ENCODE measurements around the gene BMP7. TPM values are rescaled to one million over a fixed set of nuclear protein-coding genes. Genes with fewer than 3 reads are reported as not detected.

The BMP7 gene
- not detected for polyA plus RNA-seq (2012; ENCODE audit: missing spikeins)

GRCh38 chr20:57266291-57267157 is at the start of gene BMP7:
Gene BMP7, minus strand, starts transcription at chr20:57266641. Its CDS starts 519 bp downstream, at chr20:57266122.
- TF ChIP-seq POLR2AphosphoS5 (IDR thresholded peaks at IDR 0.05; ENCODE audit: low read depth, low read length) (no peak), POLR2A (IDR thresholded peaks at IDR 0.05; ENCODE audit: low read depth, low read length) (no peak), TAF1 (IDR thresholded peaks at IDR 0.05; ENCODE audit: borderline replicate concordance, low read depth, low read length) (no peak)
- DNase-seq (ENCODE audit: insufficient read length) (no peak), FAIRE-seq (no peak)

- FAIRE-seq (no peak), DNase-seq (ENCODE audit: insufficient read length) (no peak)
- TF ChIP-seq TAF1 (IDR thresholded peaks at IDR 0.05; ENCODE audit: borderline replicate concordance, low read depth, low read length) (no peak), POLR2A (IDR thresholded peaks at IDR 0.05; ENCODE audit: low read depth, low read length) (no peak), POLR2AphosphoS5 (IDR thresholded peaks at IDR 0.05; ENCODE audit: low read depth, low read length) (no peak)
Measured at GRCh38 chr20:57315976-57316480, 49.6 kb upstream of the BMP7 start.

- FAIRE-seq (no peak), DNase-seq (ENCODE audit: insufficient read length) (no peak)
- no peak for TF ChIP-seq POLR2A (IDR thresholded peaks at IDR 0.05; ENCODE audit: low read depth, low read length)
- TF ChIP-seq POLR2AphosphoS5 (IDR thresholded peaks at IDR 0.05; ENCODE audit: low read depth, low read length) = no peak
- TF ChIP-seq TAF1 (IDR thresholded peaks at IDR 0.05; ENCODE audit: borderline replicate concordance, low read depth, low read length) = no peak
Measured at GRCh38 chr20:57315083-57315975, 48.9 kb upstream of the BMP7 start.

- DNase-seq (ENCODE audit: insufficient read length) (no peak), FAIRE-seq (no peak)
- TF ChIP-seq POLR2AphosphoS5 (IDR thresholded peaks at IDR 0.05; ENCODE audit: low read depth, low read length) = no peak
- TF ChIP-seq TAF1 (IDR thresholded peaks at IDR 0.05; ENCODE audit: borderline replicate concordance, low read depth, low read length) = no peak
- TF ChIP-seq POLR2A (IDR thresholded peaks at IDR 0.05; ENCODE audit: low read depth, low read length) = no peak
Measured at GRCh38 chr20:57313951-57314350, 47.5 kb upstream of the BMP7 start.

- TF ChIP-seq TAF1 (IDR thresholded peaks at IDR 0.05; ENCODE audit: borderline replicate concordance, low read depth, low read length) (no peak), POLR2AphosphoS5 (IDR thresholded peaks at IDR 0.05; ENCODE audit: low read depth, low read length) (no peak)
- DNase-seq (ENCODE audit: insufficient read length) = no peak
- no peak for FAIRE-seq
Measured at GRCh38 chr20:57313230-57313629, 46.8 kb upstream of the BMP7 start.

GRCh38 chr20:57312138-57312537 is 45.7 kb upstream of the BMP7 start:
- FAIRE-seq = no peak
- DNase-seq (ENCODE audit: insufficient read length) = no peak
- no peak for TF ChIP-seq TAF1 (IDR thresholded peaks at IDR 0.05; ENCODE audit: borderline replicate concordance, low read depth, low read length)
- no peak for TF ChIP-seq POLR2A (IDR thresholded peaks at IDR 0.05; ENCODE audit: low read depth, low read length)
- no peak for TF ChIP-seq POLR2AphosphoS5 (IDR thresholded peaks at IDR 0.05; ENCODE audit: low read depth, low read length)

- no peak for FAIRE-seq
- TF ChIP-seq POLR2A (IDR thresholded peaks at IDR 0.05; ENCODE audit: low read depth, low read length) (no peak), POLR2AphosphoS5 (IDR thresholded peaks at IDR 0.05; ENCODE audit: low read depth, low read length) (no peak), TAF1 (IDR thresholded peaks at IDR 0.05; ENCODE audit: borderline replicate concordance, low read depth, low read length) (no peak)
- no peak for DNase-seq (ENCODE audit: insufficient read length)
Measured at GRCh38 chr20:57310821-57311514, 44.5 kb upstream of the BMP7 start.

- FAIRE-seq (no peak), DNase-seq (ENCODE audit: insufficient read length) (no peak)
Measured at GRCh38 chr20:57309544-57310115, 43.2 kb upstream of the BMP7 start.

GRCh38 chr20:57308451-57309271 is 42.2 kb upstream of the BMP7 start:
- DNase-seq (ENCODE audit: insufficient read length) (no peak), FAIRE-seq (no peak)
- TF ChIP-seq POLR2A (IDR thresholded peaks at IDR 0.05; ENCODE audit: low read depth, low read length) (no peak), TAF1 (IDR thresholded peaks at IDR 0.05; ENCODE audit: borderline replicate concordance, low read depth, low read length) (no peak), POLR2AphosphoS5 (IDR thresholded peaks at IDR 0.05; ENCODE audit: low read depth, low read length) (no peak)

More at GRCh38 chr20:57309544-57310115, 43.2 kb upstream of the BMP7 start:
- TF ChIP-seq POLR2A (IDR thresholded peaks at IDR 0.05; ENCODE audit: low read depth, low read length) (no peak), TAF1 (IDR thresholded peaks at IDR 0.05; ENCODE audit: borderline replicate concordance, low read depth, low read length) (no peak), POLR2AphosphoS5 (IDR thresholded peaks at IDR 0.05; ENCODE audit: low read depth, low read length) (no peak)

GRCh38 chr20:57306747-57307146 is 40.3 kb upstream of the BMP7 start:
- FAIRE-seq = no peak
- DNase-seq (ENCODE audit: insufficient read length) = no peak
- TF ChIP-seq POLR2AphosphoS5 (IDR thresholded peaks at IDR 0.05; ENCODE audit: low read depth, low read length) (no peak), TAF1 (IDR thresholded peaks at IDR 0.05; ENCODE audit: borderline replicate concordance, low read depth, low read length) (no peak), POLR2A (IDR thresholded peaks at IDR 0.05; ENCODE audit: low read depth, low read length) (no peak)
